Globus pallidus (tissue), 1 donor: Measurements from ENCODE around the gene SLC26A9.

Experiments
- DNase-seq: peaks from one replicate; pipeline ENCODE4 v3.0.0-alpha.2; 2015; ENCODE audit warnings: low spot score

The SLC26A9 gene

DNA sequence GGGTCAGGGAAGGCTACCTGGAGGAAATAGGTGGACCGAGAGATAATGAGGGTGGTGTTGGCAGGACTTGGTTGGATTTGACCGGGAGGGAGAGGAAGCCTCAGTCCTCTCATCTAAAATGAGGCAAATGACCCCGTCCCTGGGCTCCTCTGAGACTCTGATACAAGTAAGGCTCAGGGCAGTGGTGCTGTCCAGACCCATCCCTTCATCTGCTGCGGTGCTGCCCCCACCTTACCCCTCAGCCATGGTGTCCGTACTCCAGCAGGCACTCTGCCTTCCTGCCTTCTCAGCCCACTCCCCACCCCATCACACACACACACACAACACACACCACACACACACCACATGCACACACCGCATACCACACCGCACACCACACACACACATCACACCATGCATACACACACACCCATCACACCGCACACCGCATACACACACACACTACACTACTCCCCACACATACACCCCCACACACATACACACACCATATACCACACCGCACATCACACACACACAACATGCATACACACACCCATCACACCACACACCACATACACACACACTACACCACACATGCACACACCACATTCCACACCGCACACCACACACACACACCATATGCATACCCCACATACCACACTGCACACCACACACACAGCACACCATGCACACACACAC, 29.4 kb upstream of the SLC26A9 start:
- no peak for DNase-seq

DNA sequence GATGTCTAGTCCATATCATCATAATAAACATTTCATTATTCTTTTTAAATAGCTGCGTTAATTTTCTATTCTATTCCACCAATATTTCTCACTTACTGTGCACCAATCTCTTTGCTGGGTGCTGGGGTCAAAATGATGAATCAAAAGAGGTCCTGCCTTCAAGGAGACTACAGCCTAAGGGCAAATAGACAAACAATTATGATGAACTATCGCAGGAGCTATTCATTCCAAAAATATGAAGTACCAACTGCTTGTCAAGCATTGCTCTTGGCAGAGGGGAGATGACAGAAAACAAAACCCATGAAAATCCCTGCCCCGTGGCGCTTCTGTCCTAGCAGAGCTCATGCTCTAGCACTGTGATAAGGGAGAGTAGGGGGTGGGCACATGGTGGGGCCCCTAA, 28.8 kb upstream of the SLC26A9 start:
- DNase-seq = no peak

DNA sequence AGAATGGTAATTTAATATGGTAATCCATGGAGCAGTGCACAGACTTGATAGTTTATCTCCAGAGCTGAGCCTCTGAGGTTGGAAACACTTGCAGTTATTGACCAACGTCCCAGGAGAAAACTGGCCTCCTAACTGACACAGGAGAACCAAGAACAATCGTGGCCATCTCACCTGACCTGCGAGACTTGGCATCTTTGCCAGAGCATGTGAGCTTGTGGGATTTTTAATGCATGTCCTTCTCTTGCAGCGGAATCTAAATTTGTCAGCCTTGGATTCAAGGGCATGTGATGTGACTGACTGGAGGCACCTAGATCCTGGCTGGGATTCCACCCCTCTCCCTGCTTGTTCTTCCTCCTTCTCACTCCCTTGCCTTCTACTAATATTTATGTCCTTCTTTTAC, 27.8 kb upstream of the SLC26A9 start:
- no peak for DNase-seq

DNA sequence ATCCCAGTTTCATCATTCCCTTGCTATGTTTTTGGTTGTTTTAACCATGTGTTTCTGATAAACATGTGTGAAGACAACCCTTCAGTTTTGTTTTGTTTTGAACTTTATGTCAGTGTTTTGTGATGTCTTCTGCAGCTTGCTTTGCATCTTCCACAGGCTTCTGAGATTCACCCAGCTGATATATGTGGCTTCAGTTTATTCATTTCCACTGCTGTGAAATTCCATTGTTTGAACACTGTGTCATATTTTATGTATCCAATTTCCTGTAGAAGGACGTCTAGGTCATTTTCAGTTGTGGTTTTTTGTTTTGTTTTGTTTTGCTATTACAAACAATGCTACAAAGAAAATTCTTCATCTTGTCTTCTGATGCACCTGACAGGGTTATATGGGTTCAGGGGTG, 27.2 kb upstream of the SLC26A9 start:
- no peak for DNase-seq

DNA sequence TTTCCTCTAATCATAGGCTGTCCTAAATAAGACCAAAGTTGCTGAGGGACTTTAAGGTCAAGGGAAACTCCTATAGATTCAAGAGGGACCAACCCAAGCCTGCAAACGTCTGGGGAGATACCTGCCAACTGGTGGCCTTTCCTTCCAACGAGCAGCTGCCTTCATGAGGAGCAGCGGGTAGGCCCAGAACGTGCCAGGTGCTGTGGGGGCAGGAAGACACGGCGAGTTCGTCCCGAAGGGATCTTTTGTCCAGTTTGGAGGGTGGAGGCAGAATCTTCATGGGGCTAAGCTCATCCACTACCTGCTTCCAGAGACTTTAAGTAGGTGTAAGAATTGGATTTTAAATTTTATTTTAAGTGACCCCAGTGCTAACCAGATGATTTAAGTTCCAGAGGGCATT, 26.0 kb upstream of the SLC26A9 start:
- DNase-seq = no peak

DNA sequence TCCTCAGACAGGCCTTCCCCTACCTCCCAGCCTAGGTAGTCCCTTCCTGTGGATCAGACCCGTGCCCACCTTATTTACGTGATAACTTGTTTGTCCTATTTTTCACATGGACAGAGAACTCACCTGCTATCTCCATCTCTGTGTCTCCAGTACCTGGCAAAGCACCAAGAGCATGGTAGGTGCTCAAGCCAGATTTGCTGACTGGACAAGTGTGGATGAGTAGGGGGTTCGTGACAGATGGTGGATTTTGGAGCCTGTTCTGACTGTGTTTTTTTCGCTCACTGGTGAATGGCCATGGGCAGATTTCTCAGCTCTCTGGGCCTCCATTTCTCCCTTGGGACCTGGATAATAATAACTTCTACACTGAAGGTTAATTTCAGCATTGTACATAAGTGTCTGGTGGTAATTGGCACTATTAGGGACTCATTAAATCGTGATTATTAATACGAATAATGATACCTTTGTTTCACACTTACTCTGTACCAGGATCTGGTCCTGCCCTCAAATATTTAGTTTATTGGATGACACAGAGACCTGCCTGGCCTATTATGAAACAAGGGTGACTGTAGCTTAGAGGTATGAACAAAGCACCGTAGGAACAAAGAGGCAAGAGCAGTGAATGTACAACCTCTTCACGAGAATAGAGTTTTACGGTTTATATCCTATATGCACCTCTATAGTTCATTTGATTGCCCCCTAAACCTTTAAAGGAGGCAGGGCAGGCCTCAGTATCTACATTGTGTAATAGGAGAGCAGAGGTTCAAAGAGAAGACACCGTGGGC, 24.5 kb upstream of the SLC26A9 start:
- DNase-seq = no peak

DNA sequence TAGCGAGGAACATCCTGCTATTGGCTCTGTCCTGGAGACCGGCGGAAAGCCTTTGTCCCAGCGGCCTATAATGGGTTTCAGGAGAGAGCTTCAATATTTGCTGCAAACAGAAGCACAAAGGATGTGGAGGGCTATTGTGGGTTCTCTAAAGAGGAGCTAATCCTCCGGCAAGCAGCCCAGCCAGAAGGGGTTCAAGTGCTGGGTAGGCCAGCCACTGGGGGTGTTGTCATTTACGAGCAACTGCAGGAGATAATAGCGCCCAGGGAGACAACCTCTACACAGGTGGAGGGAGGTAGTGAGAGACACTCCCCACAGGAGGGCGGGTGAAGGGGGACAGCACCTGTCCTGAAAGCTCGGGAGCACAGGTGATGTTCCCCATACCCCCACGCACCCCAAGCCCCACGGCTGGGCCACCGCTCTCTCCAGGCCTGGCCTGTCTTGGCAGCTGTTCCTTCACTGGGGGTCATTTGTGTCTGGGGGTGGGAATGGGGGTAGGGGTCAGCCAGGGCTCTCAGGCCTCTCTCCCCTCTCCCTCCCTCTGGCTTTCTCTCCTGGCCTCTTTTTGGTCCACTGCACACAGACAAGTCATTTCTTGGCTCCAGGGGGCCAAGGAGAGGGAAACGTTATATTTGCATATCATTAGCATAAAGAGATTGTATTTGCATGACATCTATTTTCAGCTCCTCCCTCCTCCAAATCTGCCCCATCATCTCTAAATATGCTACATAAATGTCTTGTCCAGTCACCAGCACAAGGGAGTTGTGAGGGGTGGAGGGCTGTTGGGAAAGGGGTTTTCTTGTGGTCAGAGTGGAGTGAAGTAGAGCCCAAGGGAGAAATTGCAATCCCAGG, 22.0 kb upstream of the SLC26A9 start:
- no peak for DNase-seq

DNA sequence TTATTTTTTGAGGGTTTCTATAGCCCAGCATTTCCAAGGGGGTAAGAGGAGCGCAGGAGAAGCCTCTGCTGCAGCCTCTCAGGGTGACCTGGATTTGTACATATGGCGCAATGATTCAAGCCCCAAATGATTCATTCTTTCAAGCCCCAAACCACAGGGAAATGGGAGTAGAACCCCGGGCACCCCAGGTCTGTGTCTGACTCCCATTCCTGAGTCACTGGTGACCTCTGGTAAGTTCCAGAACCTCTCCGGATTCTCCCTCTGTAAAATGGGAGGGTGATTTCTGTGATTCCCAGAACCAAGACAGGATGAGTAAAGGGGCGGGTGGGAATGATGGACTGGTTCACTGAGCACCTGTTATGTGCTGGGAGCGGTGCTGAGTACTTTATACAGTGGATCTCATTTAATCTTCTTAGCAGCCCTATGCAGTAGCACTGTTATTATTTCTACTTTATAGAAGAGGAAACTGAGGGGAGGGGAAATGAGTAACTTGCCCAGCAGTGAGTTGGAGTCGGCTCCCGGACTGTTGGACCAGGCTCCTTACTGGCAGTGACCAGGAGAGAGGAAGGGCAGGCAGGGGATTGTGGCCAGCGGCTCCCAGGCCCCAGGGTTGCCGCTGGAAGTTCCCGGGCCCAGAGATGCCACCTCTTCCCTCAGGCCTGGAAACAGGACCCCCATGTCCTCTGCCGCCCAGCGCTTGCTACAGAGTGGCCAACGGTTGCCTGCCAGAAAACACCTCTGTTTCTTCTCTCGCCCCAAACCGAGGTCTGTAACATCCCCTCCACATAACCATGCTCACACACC, 20.3 kb upstream of the SLC26A9 start:
- no peak for DNase-seq

DNA sequence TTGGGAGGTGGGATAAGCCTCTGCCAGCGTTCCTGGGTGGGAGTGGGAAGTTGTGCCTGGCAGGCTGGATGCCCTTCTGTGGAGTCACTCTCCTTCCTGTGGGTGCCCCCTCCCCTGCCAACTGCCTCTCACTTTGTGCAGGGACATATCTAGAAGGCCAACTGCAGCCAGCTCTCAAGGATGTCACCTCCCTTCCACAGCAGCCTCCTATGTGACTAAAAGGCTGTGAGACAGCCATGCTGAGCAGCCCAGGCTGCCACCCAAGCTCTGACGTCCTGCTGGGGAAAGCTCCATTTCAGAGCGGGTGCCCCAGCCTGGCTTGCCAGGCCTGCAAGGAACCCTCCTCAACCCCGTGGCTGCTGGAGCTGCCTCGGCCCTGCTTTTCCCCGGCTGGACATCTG, 19.6 kb upstream of the SLC26A9 start:
- DNase-seq = no peak

DNA sequence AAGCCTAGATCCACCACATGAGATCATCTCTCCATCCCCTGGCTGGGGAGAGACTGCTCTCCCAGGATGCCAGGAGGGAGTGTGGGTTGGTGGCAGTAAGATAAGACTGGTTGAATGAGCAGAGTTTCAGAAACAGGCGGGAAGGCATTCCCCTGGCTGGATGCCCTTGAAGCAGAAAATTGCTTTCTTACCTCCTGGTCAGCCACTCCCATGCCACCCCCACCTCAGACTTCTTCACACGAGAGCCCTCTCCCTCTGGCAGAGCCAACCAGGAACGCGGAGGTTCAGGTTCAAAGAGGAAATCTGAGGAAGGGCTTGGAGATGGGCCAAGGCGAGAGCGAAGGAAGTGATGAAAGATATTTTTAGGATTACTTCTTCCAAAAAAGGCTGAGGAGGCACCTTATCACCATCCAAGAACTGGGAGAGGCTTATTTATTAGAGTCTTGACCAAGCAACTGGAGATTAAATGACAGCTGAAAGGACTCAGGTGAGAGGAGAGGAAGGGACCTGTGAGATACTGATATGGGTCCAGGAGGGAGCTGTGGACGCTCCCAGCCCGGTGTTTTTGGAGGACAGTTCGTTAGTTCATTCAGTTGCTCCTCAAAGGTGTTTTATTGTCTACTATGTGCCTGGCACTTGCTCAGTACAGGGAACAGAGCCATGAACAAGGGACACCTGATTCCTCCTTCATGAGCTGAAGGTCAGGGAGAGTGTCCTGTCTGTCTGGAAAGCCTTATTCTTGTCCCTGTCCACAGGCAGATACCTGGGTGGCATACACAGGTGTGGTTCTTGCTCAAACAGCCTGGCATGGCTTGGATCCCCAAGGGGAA, 18.9 kb upstream of the SLC26A9 start:
- DNase-seq = no peak

DNA sequence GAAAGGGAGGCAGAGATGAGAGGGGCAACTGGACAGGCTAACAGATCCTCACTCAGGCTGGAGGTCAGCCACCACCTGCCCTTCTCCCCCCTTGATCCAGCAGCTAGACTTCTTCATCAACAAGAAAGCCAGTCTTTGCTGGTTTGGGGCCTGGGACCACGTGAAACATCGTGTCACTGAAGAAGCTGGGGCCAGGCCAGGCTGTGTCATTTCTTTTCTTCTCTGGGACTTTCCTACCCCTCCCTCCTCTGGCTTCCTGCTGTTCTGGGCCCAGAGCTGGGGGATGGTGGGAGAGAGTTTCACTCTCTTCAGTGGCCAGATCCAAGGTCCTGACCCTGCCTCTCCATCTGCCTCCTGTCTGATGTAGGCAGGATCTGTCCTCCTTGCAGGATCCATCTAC, 18.1 kb upstream of the SLC26A9 start:
- DNase-seq = peak; percentile 44

DNA sequence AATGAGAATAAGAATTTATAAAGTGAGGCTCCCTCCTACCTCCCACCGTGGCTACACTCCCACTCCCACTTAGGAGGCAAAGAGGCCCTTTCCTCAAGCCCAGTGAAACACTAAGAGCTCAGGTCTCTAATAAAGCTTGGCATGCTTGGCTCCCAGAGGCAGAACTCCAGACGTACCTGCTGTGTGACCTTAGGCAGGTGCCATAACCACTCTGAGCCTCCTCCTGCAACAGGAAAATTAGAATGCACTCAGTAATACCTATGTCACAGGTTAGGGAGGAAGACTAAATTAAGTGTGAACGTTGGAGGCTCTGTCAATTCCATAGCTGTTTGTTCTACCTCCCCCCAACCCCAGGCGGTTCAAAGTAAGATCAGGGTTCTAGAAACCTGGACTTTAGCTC, 16.5 kb upstream of the SLC26A9 start:
- DNase-seq = no peak

DNA sequence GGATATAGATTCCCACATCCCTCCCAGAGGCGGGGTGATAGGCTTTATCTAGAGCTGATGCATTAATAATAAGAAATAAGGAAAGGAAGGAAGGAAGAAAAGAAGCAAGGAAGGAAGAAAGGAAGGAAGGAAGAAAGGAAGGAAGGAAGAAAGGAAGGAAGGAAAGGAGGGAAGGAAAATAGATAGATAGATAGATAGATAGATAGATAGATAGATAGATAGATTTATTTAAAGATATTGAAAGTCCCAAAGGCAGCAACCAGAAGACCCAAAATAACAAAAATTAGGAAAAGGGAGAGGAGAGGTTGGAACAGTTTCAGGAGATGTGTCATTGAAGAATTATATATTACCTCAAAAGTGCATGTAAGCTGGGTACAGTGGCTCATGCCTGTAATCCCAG, 12.2 kb upstream of the SLC26A9 start:
- no peak for DNase-seq

DNA sequence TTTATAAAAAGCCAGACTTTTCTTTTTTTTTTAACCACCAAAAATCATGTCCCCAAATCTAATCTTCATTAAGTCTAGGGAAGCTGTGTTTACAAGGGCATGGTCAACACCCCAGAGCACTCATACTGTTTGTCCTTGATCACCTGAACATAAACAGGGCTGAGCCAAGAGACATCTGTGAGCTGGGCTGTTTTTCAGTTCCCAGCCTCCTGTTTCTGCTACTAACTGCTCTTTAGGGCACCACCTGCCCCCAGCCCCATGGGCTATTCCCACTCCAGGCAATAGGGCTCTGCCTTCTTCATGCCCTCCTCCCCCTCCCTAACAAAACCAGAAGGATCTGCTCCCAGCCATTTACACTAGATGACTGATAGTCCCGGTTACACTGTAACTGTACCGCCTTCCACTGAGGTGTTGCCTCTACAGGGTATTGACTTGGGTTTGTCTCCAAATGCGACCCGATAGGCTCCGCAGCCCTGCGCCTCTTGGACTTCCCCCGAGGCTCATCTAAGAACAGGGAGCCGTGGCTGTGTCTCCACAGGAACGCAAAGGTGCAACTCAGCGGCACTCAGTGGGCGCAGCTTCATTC, 11.7 kb upstream of the SLC26A9 start:
- DNase-seq = no peak

DNA sequence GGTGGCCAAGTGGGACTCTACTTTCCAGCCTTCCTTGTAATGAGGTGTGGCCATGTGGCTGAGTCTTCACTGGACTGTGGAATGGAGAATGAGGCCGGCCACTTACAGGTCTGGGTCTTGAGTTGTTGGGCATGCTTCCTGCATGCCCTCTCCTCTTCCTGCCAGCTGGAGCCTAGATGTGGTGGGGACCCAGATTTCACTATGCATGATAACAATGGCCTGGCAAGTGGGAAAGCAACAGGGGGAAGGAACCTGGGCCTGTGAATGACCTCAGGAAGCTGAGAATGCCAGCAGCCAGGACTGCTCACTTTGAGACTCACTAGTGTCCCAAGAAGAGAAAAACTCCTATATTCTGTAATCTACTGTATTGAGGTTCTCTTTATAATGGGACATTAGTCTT, 8.5 kb upstream of the SLC26A9 start:
- DNase-seq = no peak

DNA sequence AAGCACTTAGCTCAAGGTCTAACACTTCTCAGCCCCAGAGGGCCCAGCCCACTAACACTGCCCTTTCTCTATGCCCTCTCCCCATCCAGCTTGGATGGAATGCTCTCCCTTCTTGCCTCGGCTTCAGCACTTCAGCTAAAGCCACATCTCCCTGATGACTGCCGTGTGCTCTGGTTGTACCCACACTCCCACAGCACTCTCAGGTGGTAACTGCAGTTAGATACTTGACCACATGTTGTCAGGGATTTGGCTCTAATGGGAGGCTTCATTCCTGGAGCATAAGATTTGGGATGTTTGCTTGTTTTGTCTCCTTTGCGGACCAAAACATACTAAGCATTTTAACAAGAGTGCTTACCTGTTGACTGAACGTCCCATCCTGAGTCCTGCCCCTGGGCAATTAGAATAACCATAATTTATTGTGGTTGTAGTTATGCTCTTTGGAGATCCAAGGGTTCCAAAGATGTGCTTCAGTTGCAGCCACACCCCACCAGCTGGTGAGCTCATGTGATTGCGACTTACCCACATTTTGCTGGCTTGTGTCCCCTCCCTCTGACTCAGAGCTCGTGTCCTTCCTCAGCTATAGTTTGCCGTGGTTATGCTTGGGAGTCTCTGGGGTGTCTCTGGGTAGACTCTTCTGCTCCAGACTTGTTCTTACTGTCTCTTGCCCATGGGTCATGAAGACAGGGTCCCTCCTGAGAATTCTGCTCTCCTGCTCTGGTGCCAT, 7.7 kb upstream of the SLC26A9 start:
- DNase-seq = no peak

DNA sequence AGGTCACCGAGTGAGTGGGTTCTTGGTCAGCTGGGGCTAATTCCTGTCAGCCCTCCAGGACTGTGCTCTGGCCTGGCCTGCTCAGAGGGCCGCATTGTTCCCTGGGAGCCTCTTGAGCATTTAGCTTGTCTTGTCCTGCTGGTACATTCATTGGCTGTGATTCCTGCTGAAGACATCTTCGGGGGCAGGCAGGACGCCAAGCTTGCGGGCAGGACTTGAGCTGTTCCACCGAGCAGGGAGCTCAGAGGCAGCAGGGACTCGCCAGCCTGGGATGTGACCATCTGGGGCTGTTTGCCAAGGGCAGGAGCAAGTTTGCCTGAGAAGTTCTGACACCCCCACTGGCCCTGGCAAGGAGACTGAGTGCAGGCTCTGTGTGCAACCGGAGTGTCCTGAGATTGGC, 7.0 kb upstream of the SLC26A9 start:
- DNase-seq = peak; percentile 68

DNA sequence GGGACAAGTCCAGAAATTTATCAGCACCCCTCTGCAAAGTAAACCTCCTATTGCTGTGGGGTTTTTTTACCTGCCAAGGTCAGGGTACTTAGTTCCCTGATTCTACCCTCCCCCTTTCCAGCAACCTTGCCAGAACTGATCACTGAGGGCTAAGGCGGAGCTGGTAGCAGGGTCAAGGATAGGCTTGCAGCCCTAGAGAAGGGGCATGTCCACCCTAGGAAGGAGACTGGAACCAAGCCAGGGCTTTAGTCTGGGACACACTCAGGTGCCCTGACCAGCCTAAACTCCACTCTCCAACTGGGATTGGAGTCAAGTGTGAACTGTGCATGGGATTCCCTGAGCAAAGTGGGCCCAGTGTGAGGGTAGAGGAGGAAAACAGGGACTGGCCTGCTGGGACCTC, 6.5 kb upstream of the SLC26A9 start:
- no peak for DNase-seq

DNA sequence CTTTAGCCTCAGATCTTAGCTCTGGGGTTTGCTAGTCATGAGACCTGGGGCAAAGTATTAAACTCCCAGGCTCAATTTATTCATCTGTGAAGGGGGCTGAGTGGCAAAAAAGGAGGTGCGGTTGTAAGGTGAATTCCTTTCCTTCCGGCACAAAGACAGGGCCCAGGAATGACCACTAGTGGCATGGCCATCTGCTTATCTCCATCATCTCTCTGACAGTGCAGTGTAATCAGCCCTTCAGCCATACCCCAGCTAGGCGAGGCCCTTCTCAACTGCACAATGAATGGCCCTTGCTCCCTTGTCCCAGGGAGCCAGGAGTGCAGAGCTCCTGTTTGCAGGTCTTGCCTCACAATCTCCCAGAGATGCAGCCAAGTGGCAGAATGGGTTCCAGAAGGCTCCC, 5.6 kb upstream of the SLC26A9 start:
- DNase-seq = no peak

DNA sequence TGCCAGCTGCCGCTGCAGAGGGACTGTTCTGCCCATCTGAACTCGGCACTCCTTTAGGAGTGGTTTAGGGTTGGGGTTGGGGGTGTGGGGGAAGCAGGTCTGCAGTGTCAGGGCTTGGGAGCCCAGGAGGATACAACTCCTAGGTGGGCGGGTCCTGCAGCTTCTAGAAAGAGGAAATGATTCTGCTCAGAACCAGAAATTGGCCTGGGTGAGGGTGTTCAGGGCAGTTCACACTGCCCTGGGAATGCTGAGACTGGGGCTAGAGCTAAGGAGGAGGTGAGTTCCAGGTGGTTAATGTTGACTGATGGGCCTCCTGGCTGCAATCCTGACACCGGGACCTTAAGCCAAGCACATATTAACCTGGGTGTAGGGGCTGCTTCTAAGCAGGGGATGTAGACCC, 4.8 kb upstream of the SLC26A9 start:
- no peak for DNase-seq
